Prostate gland (tissue), 2 donors: Measurements from ENCODE around the gene DAP. TPM values are rescaled to one million over a fixed set of nuclear protein-coding genes. Genes with fewer than 3 reads are reported as not detected.
A peak's percentile ranks its signal among the peaks of the same experiment; 100 is the strongest.

ENCODE experiments used
- DNase-seq: peaks from one replicate; pipeline ENCODE4 v3.0.0-alpha.2; 2019; ENCODE audit warnings: low spot score
- H3K27ac ChIP-seq, 2 donors: fragments of 200-600 bp; sonication (generic); 2 replicates each; pipeline ENCODE4 v1.5.1; 2017 to 2019
- H3K27me3 ChIP-seq: fragments of 200-600 bp; sonication (generic); replicated peaks from 2 replicates; pipeline ENCODE4 v1.5.1; 2019; ENCODE audit not compliant: insufficient read depth
- H3K36me3 ChIP-seq, 2 donors: fragments of 200-600 bp; sonication (generic); 1 replicate in 1 of 2; 2 replicates in 1 of 2; pipeline versions ENCODE4 v1.5.1 to v1.8.1; 2017 to 2019
- H3K4me1 ChIP-seq: fragments of 200-600 bp; sonication (generic); replicated peaks from 2 replicates; pipeline ENCODE4 v1.5.1; 2019
- H3K4me3 ChIP-seq, 2 donors: fragments of 200-600 bp; sonication (generic); 2 replicates each; pipeline ENCODE4 v1.5.1; 2017 to 2019
- H3K9me3 ChIP-seq: fragments of 200-600 bp; sonication (generic); 2 replicates; pipeline ENCODE4 v1.5.1; 2017
- CTCF ChIP-seq, 4 experiments: fragments of 200-600 bp in 2 of 4; fragments of 450-650 bp in 2 of 4; sonication (generic) in 2 of 4; IDR thresholded peaks; 1 replicate in 3 of 4; 2 replicates in 1 of 4; pipeline ENCODE4 v1.5.1; 2016 to 2019; ENCODE audit warnings: antibody characterized with exemption in 4 of 4, mild to moderate bottlenecking in 2 of 4, moderate library complexity in 2 of 4
- POLR2A ChIP-seq: fragments of 450-650 bp; IDR thresholded peaks from one replicate; pipeline ENCODE4 v1.6.1; 2016; ENCODE audit warnings: antibody characterized with exemption, mild to moderate bottlenecking
- POLR2AphosphoS5 ChIP-seq: sonication (generic); formaldehyde crosslinking; IDR thresholded peaks from one replicate; pipeline ENCODE4 v1.6.1; 2017; ENCODE audit warnings: antibody characterized with exemption
- WGBS: methylation state at CpG from one replicate; pipeline ENCODE4 v1.1.5; 2018; 5-methylcytosine and 5-hydroxymethylcytosine counted together
- intact Hi-C: fragments of 100-400 bp; cut with DNase I; formaldehyde crosslinking; loops from one replicate; pipeline ENCODE4 v1.14.2; 2022
- total RNA-seq, 2 donors: library from RNA; depleted of rRNA; stranded (reverse); fragments of >200 nt; gene quantifications; one replicate each; pipeline ENCODE4 v1.1.0, GENCODE V29; 2016

The DAP gene
- total RNA-seq, 2 donors from 2014 or later = 86.2 to 111 TPM

- Histone ChIP-seq H3K4me3 (no peak overlapping the region), H3K9me3 (no peaks in the 10 kb centered on the region), H3K27me3 (no peaks in the 10 kb centered on the region), H3K36me3 (no peaks in the 10 kb centered on the region), H3K27ac (peak overlapping the region in 1 of 2 donors; percentile 12), H3K4me1 (peaks cover 27% of the 10 kb centered on the region)
- WGBS = 57% methylated on average over 6 of the region's 6 CpGs
- TF ChIP-seq POLR2AphosphoS5 (no peak), POLR2A (no peak), CTCF (IDR thresholded peaks at IDR 0.05) (peak in 3 of 4 experiments; percentile 29 to 60 (median 36))
- peak; percentile 39 for DNase-seq
- intact Hi-C loops = no loop called here
Measured at GRCh38 chr5:10701567-10702039, 59.4 kb downstream of the DAP start.

- H3K27ac ChIP-seq = no peak overlapping the region
- no peaks in the 10 kb centered on the region for H3K36me3 ChIP-seq
- no peak for TF ChIP-seq POLR2A
- WGBS = 98% methylated on average over 7 of the region's 7 CpGs
- DNase-seq = no peak
- no peak overlapping the region for H3K4me3 ChIP-seq
- intact Hi-C loops = no loop called here
- H3K27me3 ChIP-seq = no peaks in the 10 kb centered on the region
- peaks cover 27% of the 10 kb centered on the region for H3K4me1 ChIP-seq
- H3K9me3 ChIP-seq = no peaks in the 10 kb centered on the region
Measured at GRCh38 chr5:10700516-10700915, 60.5 kb downstream of the DAP start.

GRCh38 chr5:10699987-10700386 lies 61.0 kb downstream of the DAP start:
- 93% methylated on average over 6 of the region's 8 CpGs for WGBS
- Histone ChIP-seq H3K27me3 (no peaks in the 10 kb centered on the region), H3K36me3 (no peaks in the 10 kb centered on the region), H3K27ac (no peak overlapping the region), H3K9me3 (no peaks in the 10 kb centered on the region), H3K4me1 (peaks cover 27% of the 10 kb centered on the region), H3K4me3 (no peak overlapping the region)
- TF ChIP-seq CTCF (IDR thresholded peaks at IDR 0.05) (no peak), POLR2A (no peak), POLR2AphosphoS5 (no peak)
- DNase-seq = no peak
- intact Hi-C loops = loop anchor here (5.0 kb wide), 2 partner anchors 62 to 487 kb away; partner anchors contain the start of gene DAP

GRCh38 chr5:10699281-10699874 lies 61.7 kb downstream of the DAP start:
- intact Hi-C loops = loop anchor here (5.0 kb wide), 2 partner anchors 63 to 488 kb away; partner anchors contain the start of gene DAP
- Histone ChIP-seq H3K4me1 (peaks cover 23% of the 10 kb centered on the region), H3K9me3 (no peaks in the 10 kb centered on the region), H3K36me3 (no peaks in the 10 kb centered on the region), H3K27ac (no peak overlapping the region), H3K4me3 (no peak overlapping the region), H3K27me3 (no peaks in the 10 kb centered on the region)
- DNase-seq = no peak
- WGBS = 79% methylated on average over 5 of the region's 5 CpGs
- no peak for TF ChIP-seq POLR2AphosphoS5
- TF ChIP-seq CTCF (IDR thresholded peaks at IDR 0.05) = no peak
- TF ChIP-seq POLR2A = no peak

- Histone ChIP-seq H3K36me3 (no peaks in the 10 kb centered on the region), H3K9me3 (no peaks in the 10 kb centered on the region), H3K27me3 (no peaks in the 10 kb centered on the region), H3K27ac (no peak overlapping the region), H3K4me1 (no peaks in the 10 kb centered on the region), H3K4me3 (no peak overlapping the region)
- no peak for DNase-seq
- WGBS = 83% methylated on average over 7 of the region's 7 CpGs
- intact Hi-C loops = loop anchor here (5.0 kb wide), 2 partner anchors 66 to 491 kb away; partner anchors contain the start of gene DAP
- TF ChIP-seq POLR2AphosphoS5 = no peak
- no peak for TF ChIP-seq POLR2A
- TF ChIP-seq CTCF (IDR thresholded peaks at IDR 0.05) = no peak
Measured at GRCh38 chr5:10695759-10696543, 65.1 kb downstream of the DAP start.
